ENCODE results near the gene SSH3. TPM values are rescaled to one million over a fixed set of nuclear protein-coding genes. Genes with fewer than 3 reads are reported as not detected.

SSH3 gene
- total RNA-seq, 2 experiments from 2014 or later, result 9.2 to 18.5 TPM

DNA sequence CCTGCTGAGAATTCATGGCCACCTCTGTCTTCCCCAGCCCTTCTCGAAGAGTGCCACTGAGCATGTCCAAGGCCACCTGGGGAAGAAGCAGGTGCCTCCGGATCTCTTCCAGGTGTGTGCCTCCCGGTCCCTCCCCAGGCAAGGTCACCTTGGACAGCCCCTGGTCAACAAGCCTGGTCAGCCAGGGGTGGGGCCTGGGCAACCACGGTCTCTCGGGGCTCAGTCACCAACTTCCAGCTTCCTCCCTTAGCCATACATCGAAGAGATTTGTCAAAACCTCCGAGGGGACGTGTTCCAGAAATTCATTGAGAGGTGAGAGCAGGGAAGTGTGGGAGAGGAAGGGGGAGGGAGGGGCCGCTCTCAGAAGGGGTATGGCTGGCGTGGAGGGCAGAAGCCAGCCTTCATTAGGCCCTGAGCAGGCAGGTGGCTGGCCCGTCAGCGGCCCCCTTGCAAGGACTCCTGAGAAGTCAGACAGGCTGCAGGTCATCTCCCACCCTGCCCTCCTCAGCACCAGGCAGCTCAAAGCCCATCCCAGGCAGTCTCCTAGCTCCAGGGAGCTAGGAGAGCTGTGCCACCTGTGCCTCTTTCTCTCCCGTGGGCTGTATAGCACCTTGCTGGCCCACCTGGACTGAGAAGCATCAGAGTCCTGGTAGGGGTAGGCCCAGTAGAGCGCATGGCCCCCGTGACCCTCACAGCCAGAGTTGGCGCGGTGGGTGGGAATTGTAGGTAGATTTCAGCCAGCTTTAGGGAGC is 23.6 kb upstream of the SSH3 start:
- peaks cover 49% of the 10 kb centered on the region for H3K79me2 ChIP-seq (ENCODE audit: insufficient read depth, low read depth, low read length)
- no peak overlapping the region for H2AFZ ChIP-seq (ENCODE audit: low read length)
- no peaks in the 10 kb centered on the region for H3K9me2 ChIP-seq (ENCODE audit: insufficient read depth, low read length)
- ChIA-PET POLR2A (interaction anchor here (1.3 kb wide), 1 partner anchor 9 kb away, joined by 3 read pairs; no protein-coding TSS in a partner anchor), CTCF (ENCODE audit: unreplicated experiment) (no interaction called here)
- no peaks in the 10 kb centered on the region for H4K20me1 ChIP-seq (ENCODE audit: insufficient read depth, low read length)
- H3K4me1 ChIP-seq (ENCODE audit: insufficient read depth, low read length, poor library complexity, severe bottlenecking), result peaks cover 45% of the 10 kb centered on the region
- no peak overlapping the region for H3K4me2 ChIP-seq (ENCODE audit: low read length)
- H3K9me3 ChIP-seq (ENCODE audit: low read length), result no peaks in the 10 kb centered on the region
- intact Hi-C loops (cut with micrococcal nuclease; ENCODE audit: unreplicated experiment), result no loop called here
- H3K36me3 ChIP-seq (ENCODE audit: insufficient read depth, low read length), result peaks cover 96% of the 10 kb centered on the region
- H3K4me3 ChIP-seq (ENCODE audit: low read depth, low read length, poor library complexity, severe bottlenecking), result no peak overlapping the region
- no peak for DNase-seq (ENCODE audit: low spot score)
- peak overlapping the region; percentile 98 for H3K27ac ChIP-seq (ENCODE audit: low read depth, low read length, poor library complexity, severe bottlenecking)
- no TSS peak for BruUV-seq (replicated peaks)
- TF ChIP-seq, protein P1, sequence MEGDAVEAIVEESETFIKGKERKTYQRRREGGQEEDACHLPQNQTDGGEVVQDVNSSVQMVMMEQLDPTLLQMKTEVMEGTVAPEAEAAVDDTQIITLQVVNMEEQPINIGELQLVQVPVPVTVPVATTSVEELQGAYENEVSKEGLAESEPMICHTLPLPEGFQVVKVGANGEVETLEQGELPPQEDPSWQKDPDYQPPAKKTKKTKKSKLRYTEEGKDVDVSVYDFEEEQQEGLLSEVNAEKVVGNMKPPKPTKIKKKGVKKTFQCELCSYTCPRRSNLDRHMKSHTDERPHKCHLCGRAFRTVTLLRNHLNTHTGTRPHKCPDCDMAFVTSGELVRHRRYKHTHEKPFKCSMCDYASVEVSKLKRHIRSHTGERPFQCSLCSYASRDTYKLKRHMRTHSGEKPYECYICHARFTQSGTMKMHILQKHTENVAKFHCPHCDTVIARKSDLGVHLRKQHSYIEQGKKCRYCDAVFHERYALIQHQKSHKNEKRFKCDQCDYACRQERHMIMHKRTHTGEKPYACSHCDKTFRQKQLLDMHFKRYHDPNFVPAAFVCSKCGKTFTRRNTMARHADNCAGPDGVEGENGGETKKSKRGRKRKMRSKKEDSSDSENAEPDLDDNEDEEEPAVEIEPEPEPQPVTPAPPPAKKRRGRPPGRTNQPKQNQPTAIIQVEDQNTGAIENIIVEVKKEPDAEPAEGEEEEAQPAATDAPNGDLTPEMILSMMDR (conservative IDR thresholded peaks at IDR 0.05; ENCODE audit: low read length), result no peak
- no peak for TF ChIP-seq EZH2phosphoT487 (IDR thresholded peaks at IDR 0.05; ENCODE audit: borderline replicate concordance, low read depth, low read length)

DNA sequence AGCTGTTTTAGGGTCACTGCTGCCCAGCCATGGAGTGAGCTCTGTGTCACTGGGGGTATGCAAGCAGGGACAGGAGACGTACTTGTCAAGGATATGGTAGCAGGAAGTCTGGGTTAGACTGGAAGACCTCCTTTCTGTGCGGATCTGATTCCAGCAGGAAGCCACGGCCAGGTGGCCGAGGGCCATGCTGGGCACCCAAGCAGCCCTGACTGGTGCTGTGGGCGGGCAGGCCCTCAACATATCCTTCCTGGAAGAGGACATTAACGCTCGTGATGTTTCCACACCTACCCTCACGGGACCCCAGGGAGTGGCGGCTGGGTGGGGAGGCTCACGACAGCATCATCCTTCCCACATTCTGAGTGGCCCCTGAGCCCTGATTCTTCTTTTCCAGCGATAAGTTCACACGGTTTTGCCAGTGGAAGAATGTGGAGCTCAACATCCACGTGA is 23.0 kb upstream of the SSH3 start:
- intact Hi-C loops (cut with micrococcal nuclease; ENCODE audit: unreplicated experiment), result no loop called here
- BruUV-seq (replicated peaks), result no TSS peak
- H3K9me3 ChIP-seq (ENCODE audit: low read length), result no peaks in the 10 kb centered on the region
- no peak overlapping the region for H2AFZ ChIP-seq (ENCODE audit: low read length)
- H3K4me1 ChIP-seq (ENCODE audit: insufficient read depth, low read length, poor library complexity, severe bottlenecking), result peaks cover 39% of the 10 kb centered on the region
- POLR2A ChIA-PET, result interaction anchor here (1.3 kb wide), 1 partner anchor 8 kb away, joined by 3 read pairs; no protein-coding TSS in a partner anchor
- TF ChIP-seq EZH2phosphoT487 (IDR thresholded peaks at IDR 0.05; ENCODE audit: borderline replicate concordance, low read depth, low read length), result no peak
- TF ChIP-seq, protein P1 (conservative IDR thresholded peaks at IDR 0.05; ENCODE audit: low read length), result no peak
- H3K27ac ChIP-seq (ENCODE audit: low read depth, low read length, poor library complexity, severe bottlenecking), result peak overlapping the region; percentile 98
- H4K20me1 ChIP-seq (ENCODE audit: insufficient read depth, low read length), result no peaks in the 10 kb centered on the region
- peaks cover 96% of the 10 kb centered on the region for H3K36me3 ChIP-seq (ENCODE audit: insufficient read depth, low read length)
- H3K79me2 ChIP-seq (ENCODE audit: insufficient read depth, low read depth, low read length), result peaks cover 43% of the 10 kb centered on the region
- DNase-seq (ENCODE audit: low spot score), result no peak
- no peak overlapping the region for H3K4me2 ChIP-seq (ENCODE audit: low read length)
- CTCF ChIA-PET (ENCODE audit: unreplicated experiment), result no interaction called here
- no peaks in the 10 kb centered on the region for H3K9me2 ChIP-seq (ENCODE audit: insufficient read depth, low read length)
- no peak overlapping the region for H3K4me3 ChIP-seq (ENCODE audit: low read depth, low read length, poor library complexity, severe bottlenecking)

Measured in OCI-LY7 (cell line).